NB4 (cell line): Measurements from ENCODE around the gene CDH12.

Experiments used
- POLR2A ChIP-seq: IDR thresholded peaks from 2 replicates; pipeline ENCODE4 v1.6.1; 2011; ENCODE audit warnings: mild to moderate bottlenecking; ENCODE audit not compliant: insufficient read length; ENCODE audit errors: extremely low read depth
- TF ChIP-seq, protein P1 (sequence below): IDR thresholded peaks from one replicate; pipeline ENCODE4 v1.5.1; 2012; ENCODE audit warnings: low read depth, low read length
- TF ChIP-seq, protein P2 (sequence below): IDR thresholded peaks from 2 replicates; pipeline ENCODE4 v1.6.1; 2011; ENCODE audit warnings: low read depth, low read length

DNA sequence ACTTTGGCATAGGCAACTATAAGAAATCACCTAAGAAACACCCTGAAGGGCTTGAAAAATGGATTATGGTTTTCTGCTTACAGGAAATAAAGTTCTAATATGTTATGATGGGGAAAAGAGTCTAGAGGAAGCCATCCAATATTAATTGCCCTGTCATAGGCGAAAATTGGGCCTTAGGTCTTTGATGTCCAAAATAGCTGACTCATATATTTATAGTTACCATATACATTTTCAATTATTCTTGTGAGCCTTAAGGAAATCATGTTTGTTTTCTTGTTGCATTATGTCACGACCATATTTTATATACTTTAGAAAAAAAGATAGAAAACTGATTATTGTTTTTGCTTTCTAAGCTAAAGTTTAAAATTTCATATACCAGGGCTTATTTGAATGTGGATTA lies 509.1 kb downstream of the CDH12 start:
- TF ChIP-seq, protein P1, sequence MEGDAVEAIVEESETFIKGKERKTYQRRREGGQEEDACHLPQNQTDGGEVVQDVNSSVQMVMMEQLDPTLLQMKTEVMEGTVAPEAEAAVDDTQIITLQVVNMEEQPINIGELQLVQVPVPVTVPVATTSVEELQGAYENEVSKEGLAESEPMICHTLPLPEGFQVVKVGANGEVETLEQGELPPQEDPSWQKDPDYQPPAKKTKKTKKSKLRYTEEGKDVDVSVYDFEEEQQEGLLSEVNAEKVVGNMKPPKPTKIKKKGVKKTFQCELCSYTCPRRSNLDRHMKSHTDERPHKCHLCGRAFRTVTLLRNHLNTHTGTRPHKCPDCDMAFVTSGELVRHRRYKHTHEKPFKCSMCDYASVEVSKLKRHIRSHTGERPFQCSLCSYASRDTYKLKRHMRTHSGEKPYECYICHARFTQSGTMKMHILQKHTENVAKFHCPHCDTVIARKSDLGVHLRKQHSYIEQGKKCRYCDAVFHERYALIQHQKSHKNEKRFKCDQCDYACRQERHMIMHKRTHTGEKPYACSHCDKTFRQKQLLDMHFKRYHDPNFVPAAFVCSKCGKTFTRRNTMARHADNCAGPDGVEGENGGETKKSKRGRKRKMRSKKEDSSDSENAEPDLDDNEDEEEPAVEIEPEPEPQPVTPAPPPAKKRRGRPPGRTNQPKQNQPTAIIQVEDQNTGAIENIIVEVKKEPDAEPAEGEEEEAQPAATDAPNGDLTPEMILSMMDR = no peak
- TF ChIP-seq POLR2A = no peak
- TF ChIP-seq, protein P2, sequence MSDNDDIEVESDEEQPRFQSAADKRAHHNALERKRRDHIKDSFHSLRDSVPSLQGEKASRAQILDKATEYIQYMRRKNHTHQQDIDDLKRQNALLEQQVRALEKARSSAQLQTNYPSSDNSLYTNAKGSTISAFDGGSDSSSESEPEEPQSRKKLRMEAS = no peak
